Naive thymus-derived CD4-positive, alpha-beta T cell (primary cell): Measurements from ENCODE around the gene CRACR2B. TPM values are rescaled to one million over a fixed set of nuclear protein-coding genes. Genes with fewer than 3 reads are reported as not detected.
A peak's percentile ranks its signal among the peaks of the same experiment; 100 is the strongest.

ENCODE experiments used
- ATAC-seq: fragments of 150-1000 bp; cut with Tn5 transposase; 2 replicates; pipeline ENCODE4 v1.10.0; 2021; ENCODE audit warnings: mild to moderate bottlenecking, moderate library complexity
- CTCF ChIA-PET: fragments of 350-600 bp; sonication (Branson Sonifier 250); formaldehyde crosslinking; loops from one replicate; lab custom pipeline; 2021; ENCODE audit warnings: antibody characterized with exemption; lab: Charles Lee
- POLR2A ChIA-PET: fragments of 350-600 bp; sonication (Branson Sonifier 250); formaldehyde crosslinking; loops from one replicate; lab custom pipeline; 2021; ENCODE audit warnings: antibody characterized with exemption, inconsistent platforms; lab: Charles Lee
- DNase-seq, 9 donors: peaks; one replicate each; pipeline versions ENCODE4 v3.0.0 to v3.0.0-alpha.2; 2020 to 2022; ENCODE audit warnings: mixed read lengths in 1 of 9
- H3K27ac ChIP-seq: one replicate; pipeline ENCODE4 v1.7.0; 2013; ENCODE audit warnings: mild to moderate bottlenecking, low read depth, low read length, moderate library complexity
- H3K27me3 ChIP-seq, 2 donors: one replicate each; pipeline ENCODE4 v1.7.0; 2013; ENCODE audit warnings: low read length in 2 of 2, mild to moderate bottlenecking in 2 of 2, moderate library complexity in 2 of 2; ENCODE audit not compliant: control insufficient read depth in 2 of 2, insufficient read depth in 2 of 2
- H3K36me3 ChIP-seq, 3 experiments: 1 replicate in 2 of 3; 2 replicates in 1 of 3; pipeline ENCODE4 v1.7.0; 2013; ENCODE audit warnings: low read length in 3 of 3, mild to moderate bottlenecking in 3 of 3, moderate library complexity in 1 of 3; ENCODE audit not compliant: insufficient read depth in 3 of 3, control insufficient read depth in 2 of 3
- H3K4me1 ChIP-seq, 2 donors: one replicate each; pipeline ENCODE4 v1.7.0; 2013; ENCODE audit warnings: low read length in 2 of 2, mild to moderate bottlenecking in 2 of 2, moderate library complexity in 1 of 2; ENCODE audit not compliant: control insufficient read depth in 2 of 2, insufficient read depth in 2 of 2
- H3K4me3 ChIP-seq: 2 replicates; pipeline ENCODE4 v1.7.0; 2013; ENCODE audit warnings: mild to moderate bottlenecking, low read length
- H3K9me3 ChIP-seq, 3 experiments: 1 replicate in 2 of 3; 2 replicates in 1 of 3; pipeline ENCODE4 v1.7.0; 2013; ENCODE audit warnings: low read length in 3 of 3; ENCODE audit not compliant: control insufficient read depth in 2 of 3
- H3K27ac Mint-ChIP-seq, 9 donors: one replicate each; pipeline ENCODE4 v1.8.0; 2020 to 2022; ENCODE audit warnings: mixed read lengths in 9 of 9, mild to moderate bottlenecking in 8 of 9, moderate library complexity in 5 of 9, inconsistent platforms in 2 of 9
- H3K27me3 Mint-ChIP-seq, 5 donors: one replicate each; pipeline ENCODE4 v1.8.0; 2021 to 2022; ENCODE audit warnings: mixed read lengths in 5 of 5, mild to moderate bottlenecking in 1 of 5
- H3K36me3 Mint-ChIP-seq, 5 donors: one replicate each; pipeline ENCODE4 v1.8.0; 2020 to 2022; ENCODE audit warnings: mixed read lengths in 5 of 5, mild to moderate bottlenecking in 3 of 5, inconsistent platforms in 1 of 5
- H3K4me1 Mint-ChIP-seq, 7 donors: one replicate each; pipeline ENCODE4 v1.8.0; 2020 to 2022; ENCODE audit warnings: mixed read lengths in 7 of 7, mild to moderate bottlenecking in 3 of 7, inconsistent platforms in 1 of 7
- H3K4me3 Mint-ChIP-seq, 10 donors: one replicate each; pipeline ENCODE4 v1.8.0; 2020 to 2022; ENCODE audit warnings: mild to moderate bottlenecking in 10 of 10, mixed read lengths in 10 of 10, moderate library complexity in 6 of 10, inconsistent platforms in 2 of 10
- H3K9me3 Mint-ChIP-seq, 11 donors: one replicate each; pipeline ENCODE4 v1.8.0; 2020 to 2022; ENCODE audit warnings: mixed read lengths in 11 of 11, mild to moderate bottlenecking in 4 of 11, inconsistent platforms in 1 of 11, moderate library complexity in 1 of 11
- intact Hi-C, 2 donors: fragments of 100-400 bp; cut with micrococcal nuclease; formaldehyde crosslinking; loops; one replicate each; pipeline ENCODE4 v1.15.1; 2023
- polyA plus RNA-seq, 2 donors: library from polyadenylated mRNA; unstranded; fragments of 300-500 nt; fragmentation: Illumina TruSeq; gene quantifications; one replicate each; pipeline ENCODE4 v1.2.3, GENCODE V29; 2021
- total RNA-seq, 6 experiments: library from RNA in 5 of 6; stranded (reverse) in 5 of 6; gene quantifications; 1 replicate in 5 of 6; 2 replicates in 1 of 6; pipeline ENCODE4 v1.2.3 and lab custom pipeline; 2021 to 2026

CRACR2B gene
- total and polyA plus RNA-seq, 7 experiments from 2014 or later, result 0.62 to 3.9 (median 2.0) TPM; not detected in 3

DNA sequence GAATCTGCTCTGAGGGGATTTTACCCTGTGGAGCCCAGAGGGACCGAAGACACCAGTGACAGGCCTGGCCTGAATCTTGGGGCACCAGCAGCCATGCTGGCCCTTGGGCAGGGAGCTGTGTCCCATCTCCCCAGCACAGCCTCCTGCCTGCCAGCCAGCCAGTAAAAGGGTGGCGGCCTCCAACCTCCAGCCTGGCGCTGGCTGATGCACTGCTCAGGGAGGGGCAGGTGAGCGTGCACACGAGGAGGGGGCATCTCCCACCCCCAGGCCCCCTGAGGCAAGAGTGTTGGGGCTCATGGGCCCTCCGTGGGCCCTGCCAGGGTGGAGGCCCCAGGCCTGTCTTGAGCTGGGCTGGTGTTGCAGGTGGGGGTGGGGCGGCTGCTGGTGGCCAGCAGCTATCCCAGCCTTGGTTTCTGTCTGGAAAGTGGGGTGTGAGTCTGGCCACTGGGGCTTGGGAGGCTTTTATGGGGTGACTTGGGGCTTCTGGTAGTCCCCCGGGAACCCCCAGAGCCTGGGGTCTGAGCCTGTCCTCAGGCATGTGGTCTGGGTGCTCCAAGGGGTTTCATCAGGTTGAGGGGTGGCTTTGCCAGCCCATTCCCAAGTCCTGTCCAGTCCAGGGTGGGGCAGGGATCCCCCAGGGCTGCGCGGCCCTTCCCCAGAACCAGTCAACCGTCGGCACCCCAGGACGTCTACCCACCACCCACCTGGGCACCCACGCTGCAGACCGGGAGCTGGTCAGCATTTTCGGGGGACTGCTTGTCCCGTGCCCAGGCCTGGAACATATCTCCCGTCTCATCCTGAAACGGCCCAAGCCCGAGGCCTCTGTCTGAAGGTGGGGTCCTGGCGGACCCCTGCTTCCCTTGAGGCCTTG is 32.8 kb downstream of the CRACR2B start:
- H3K4me1 ChIP-seq, result no peaks in the 10 kb centered on the region
- Mint-ChIP-seq H3K4me1 (peaks cover 0 to 13% (median 0%) of the 10 kb centered on the region in 7 donors), H3K4me3 (no peak overlapping the region), H3K36me3 (no peaks in the 10 kb centered on the region), H3K27me3 (no peaks in the 10 kb centered on the region), H3K27ac (peak overlapping the region in 1 of 9 donors; percentile 21), H3K9me3 (no peaks in the 10 kb centered on the region)
- no peaks in the 10 kb centered on the region for H3K9me3 ChIP-seq
- intact Hi-C loops, result no loop called here
- ChIA-PET POLR2A (interaction anchor here (0.7 kb wide), 1 partner anchor 17 kb away, joined by 3 read pairs; the partner anchor contains the start of gene TSPAN4), CTCF (no interaction called here)
- no peak for DNase-seq
- no peaks in the 10 kb centered on the region for H3K27me3 ChIP-seq
- no peak overlapping the region for H3K4me3 ChIP-seq
- ATAC-seq, result no peak
- no peak overlapping the region for H3K27ac ChIP-seq
- H3K36me3 ChIP-seq, result no peaks in the 10 kb centered on the region

DNA sequence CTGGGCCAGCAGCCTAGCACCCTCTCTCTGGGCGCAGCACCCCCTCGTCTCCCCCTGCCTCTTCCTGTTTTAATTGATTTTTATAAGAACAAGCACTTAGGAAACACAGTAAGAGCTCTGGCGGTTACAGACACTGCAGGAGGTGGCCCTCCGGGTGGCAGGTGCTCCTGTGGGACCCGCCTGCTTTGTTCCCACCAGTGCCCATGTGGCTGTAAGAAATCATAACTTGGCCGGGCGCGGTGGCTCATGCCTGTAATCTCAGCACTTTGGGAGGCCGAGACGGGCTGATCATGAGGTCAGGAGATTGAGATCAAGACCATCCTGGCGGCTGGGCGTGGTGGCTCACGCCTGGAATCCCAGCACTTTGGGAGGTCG is 33.4 kb downstream of the CRACR2B start:
- Histone ChIP-seq H3K27ac (no peak overlapping the region), H3K4me3 (no peak overlapping the region), H3K4me1 (no peaks in the 10 kb centered on the region), H3K27me3 (no peaks in the 10 kb centered on the region), H3K36me3 (no peaks in the 10 kb centered on the region), H3K9me3 (no peaks in the 10 kb centered on the region)
- peak overlapping the region in 1 of 9 donors; percentile 21 for H3K27ac Mint-ChIP-seq
- no peaks in the 10 kb centered on the region for H3K36me3 Mint-ChIP-seq
- H3K27me3 Mint-ChIP-seq, result no peaks in the 10 kb centered on the region
- ChIA-PET POLR2A (no interaction called here), CTCF (no interaction called here)
- ATAC-seq (no peak), DNase-seq (no peak)
- no peak overlapping the region for H3K4me3 Mint-ChIP-seq
- intact Hi-C loops, result no loop called here
- peaks cover 0 to 13% (median 0%) of the 10 kb centered on the region in 7 donors for H3K4me1 Mint-ChIP-seq
- no peaks in the 10 kb centered on the region for H3K9me3 Mint-ChIP-seq

DNA sequence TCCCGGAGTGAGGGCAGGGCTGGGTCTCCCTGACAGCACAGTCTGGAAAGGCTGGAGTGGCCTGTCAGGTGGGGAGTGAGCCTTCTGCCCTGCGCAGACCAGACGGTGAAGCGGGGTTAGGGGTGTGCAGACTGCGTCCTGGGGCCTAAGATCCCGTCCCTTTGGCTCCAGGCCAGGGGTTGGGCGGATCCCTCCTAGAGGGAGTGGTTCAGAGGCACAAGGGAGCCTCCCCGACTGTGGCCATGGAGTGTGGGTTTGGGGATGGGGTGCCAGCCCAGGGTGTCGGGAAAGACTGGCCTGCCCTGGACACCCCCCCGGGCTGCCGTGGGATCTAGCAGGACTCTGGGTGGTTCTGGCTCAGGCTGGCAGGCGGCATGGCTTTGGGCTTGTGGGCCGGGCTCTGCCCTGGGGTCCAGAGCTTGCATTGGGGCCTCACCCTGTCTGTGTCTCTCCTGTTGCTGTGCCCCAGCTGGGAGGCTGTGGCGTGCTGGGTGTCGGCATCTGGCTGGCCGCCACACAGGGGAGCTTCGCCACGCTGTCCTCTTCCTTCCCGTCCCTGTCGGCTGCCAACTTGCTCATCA is 34.5 kb downstream of the CRACR2B start:
- CTCF ChIA-PET, result no interaction called here
- Mint-ChIP-seq H3K27ac (peak overlapping the region in 1 of 9 donors; percentile 6), H3K36me3 (no peaks in the 10 kb centered on the region), H3K4me1 (peaks cover 0 to 8% (median 0%) of the 10 kb centered on the region in 7 donors), H3K4me3 (no peak overlapping the region), H3K27me3 (no peaks in the 10 kb centered on the region), H3K9me3 (no peaks in the 10 kb centered on the region)
- no peaks in the 10 kb centered on the region for H3K36me3 ChIP-seq
- POLR2A ChIA-PET, result no interaction called here
- no peak overlapping the region for H3K4me3 ChIP-seq
- no peaks in the 10 kb centered on the region for H3K4me1 ChIP-seq
- no peaks in the 10 kb centered on the region for H3K27me3 ChIP-seq
- no peak overlapping the region for H3K27ac ChIP-seq
- intact Hi-C loops, result no loop called here
- DNase-seq (no peak), ATAC-seq (no peak)
- H3K9me3 ChIP-seq, result no peaks in the 10 kb centered on the region

DNA sequence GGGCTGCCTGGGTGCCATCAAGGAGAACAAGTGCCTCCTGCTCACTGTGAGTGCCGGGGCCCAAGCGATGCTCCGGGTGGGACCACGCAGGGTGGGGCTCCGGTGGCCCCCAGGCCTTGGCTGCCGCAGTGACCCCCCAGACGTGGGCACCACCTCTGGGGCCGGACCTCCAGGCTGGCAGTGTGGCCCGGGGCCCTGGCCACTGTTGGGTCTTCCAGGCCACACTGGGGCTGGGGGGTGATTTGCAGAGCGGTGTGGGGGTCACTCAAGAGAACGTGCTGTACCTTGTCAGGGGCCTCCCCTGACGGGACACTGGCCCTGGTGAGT is 34.9 kb downstream of the CRACR2B start:
- Mint-ChIP-seq H3K27me3 (no peaks in the 10 kb centered on the region), H3K27ac (no peak overlapping the region), H3K4me3 (no peak overlapping the region), H3K9me3 (no peaks in the 10 kb centered on the region), H3K4me1 (peaks cover 0 to 8% (median 0%) of the 10 kb centered on the region in 7 donors), H3K36me3 (no peaks in the 10 kb centered on the region)
- no peaks in the 10 kb centered on the region for H3K9me3 ChIP-seq
- no peak overlapping the region for H3K4me3 ChIP-seq
- intact Hi-C loops, result no loop called here
- H3K27me3 ChIP-seq, result no peaks in the 10 kb centered on the region
- H3K27ac ChIP-seq, result no peak overlapping the region
- ChIA-PET CTCF (no interaction called here), POLR2A (no interaction called here)
- ATAC-seq, result no peak
- H3K4me1 ChIP-seq, result no peaks in the 10 kb centered on the region
- DNase-seq, result no peak
- H3K36me3 ChIP-seq, result no peaks in the 10 kb centered on the region

DNA sequence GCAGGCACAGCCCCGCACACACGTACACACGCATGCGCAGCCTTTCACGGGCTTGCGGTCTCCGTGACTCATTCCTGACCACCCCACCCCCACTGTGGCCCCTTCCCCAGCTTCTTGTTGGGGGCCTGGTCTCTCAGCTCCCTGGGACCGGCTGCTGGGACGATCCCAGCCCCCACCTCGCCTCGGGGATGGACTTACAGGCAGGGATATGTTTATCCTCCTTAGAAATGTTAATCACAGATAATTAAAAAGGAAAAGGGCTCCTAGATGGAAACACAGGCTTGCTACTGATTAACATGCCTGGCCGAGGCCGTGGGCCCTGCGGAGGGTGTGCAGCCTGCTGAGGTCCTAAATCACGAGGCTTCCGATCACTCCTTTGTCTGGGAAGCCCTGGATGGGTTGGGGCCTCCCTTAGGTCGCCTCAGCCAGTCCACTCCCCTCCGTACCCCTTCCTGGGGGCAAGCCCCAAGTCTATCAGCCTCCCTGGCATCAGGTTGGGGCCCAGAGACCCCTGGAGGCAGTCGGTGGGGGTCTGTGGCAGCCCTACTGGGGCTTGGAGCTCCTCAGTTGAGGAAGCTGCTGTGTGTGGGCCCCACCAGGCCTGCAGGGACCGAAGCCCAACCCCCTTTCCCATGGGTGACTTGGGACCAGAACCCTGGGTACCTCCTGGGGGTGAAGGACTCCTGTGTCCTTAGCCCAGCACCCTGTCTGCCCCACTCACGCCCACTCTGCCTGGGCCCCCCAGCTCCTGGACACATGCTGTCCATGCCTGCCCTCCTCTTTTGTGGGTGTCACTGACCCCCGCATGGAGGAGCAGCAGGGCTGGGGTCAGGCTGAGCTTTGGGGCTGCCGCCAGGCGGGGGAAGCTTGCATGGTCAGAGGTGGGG is 35.5 kb downstream of the CRACR2B start:
- Mint-ChIP-seq H3K27ac (no peak overlapping the region), H3K27me3 (no peaks in the 10 kb centered on the region), H3K4me3 (no peak overlapping the region), H3K36me3 (no peaks in the 10 kb centered on the region), H3K9me3 (no peaks in the 10 kb centered on the region), H3K4me1 (peaks cover 0 to 8% (median 0%) of the 10 kb centered on the region in 7 donors)
- ChIA-PET CTCF (no interaction called here), POLR2A (no interaction called here)
- H3K27me3 ChIP-seq, result no peaks in the 10 kb centered on the region
- H3K36me3 ChIP-seq, result no peaks in the 10 kb centered on the region
- no peak overlapping the region for H3K27ac ChIP-seq
- DNase-seq (no peak), ATAC-seq (no peak)
- intact Hi-C loops, result no loop called here
- no peaks in the 10 kb centered on the region for H3K4me1 ChIP-seq
- H3K4me3 ChIP-seq, result no peak overlapping the region
- H3K9me3 ChIP-seq, result no peaks in the 10 kb centered on the region

DNA sequence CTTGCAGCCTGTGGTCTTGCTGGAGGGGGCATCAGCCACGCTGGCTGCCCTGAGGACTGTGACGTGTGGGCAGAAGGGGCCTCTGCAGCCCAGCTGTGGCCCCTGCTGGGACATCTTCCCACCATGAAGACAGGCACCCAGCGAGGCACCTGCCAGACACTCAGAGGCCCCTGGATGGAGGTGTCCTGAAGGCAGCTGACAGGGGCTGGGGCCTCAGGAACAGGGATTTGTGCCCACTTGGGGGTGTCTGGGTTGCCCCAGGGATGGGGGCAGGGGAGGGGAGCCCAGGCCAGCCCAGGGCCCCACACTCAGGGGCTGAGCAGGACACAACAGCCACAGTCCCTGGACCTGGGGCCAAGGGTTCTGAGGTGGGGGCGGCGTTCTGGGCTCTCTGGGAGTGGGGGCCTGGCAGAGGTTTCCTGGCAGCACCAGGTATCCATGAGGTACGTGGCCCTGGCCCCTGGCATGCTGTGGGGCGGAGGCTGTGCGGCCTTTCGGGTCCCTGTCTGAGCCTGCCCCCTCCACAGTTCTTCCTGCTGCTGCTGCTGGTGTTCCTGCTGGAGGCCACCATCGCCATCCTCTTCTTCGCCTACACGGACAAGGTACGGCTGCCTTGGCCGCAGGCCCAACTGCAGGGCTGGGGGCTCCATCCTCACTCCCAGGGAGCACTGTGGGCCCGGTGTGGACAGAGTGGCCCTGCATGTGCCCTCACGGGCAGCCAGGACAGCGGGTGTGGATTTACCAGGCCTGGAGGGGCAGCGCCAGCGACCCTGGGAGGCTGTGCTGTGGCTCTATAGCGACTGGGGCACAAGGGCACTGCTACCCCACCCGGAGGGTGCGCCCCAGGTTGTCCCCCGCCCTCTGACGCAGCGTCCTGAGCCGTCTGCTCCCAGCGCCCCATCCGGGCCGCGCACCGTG is 36.5 kb downstream of the CRACR2B start:
- intact Hi-C loops, result no loop called here
- Mint-ChIP-seq H3K9me3 (no peaks in the 10 kb centered on the region), H3K27ac (no peak overlapping the region), H3K36me3 (no peaks in the 10 kb centered on the region), H3K4me3 (no peak overlapping the region), H3K4me1 (peaks cover 0 to 8% (median 0%) of the 10 kb centered on the region in 7 donors), H3K27me3 (no peaks in the 10 kb centered on the region)
- no peak for ATAC-seq
- Histone ChIP-seq H3K4me3 (no peak overlapping the region), H3K27ac (no peak overlapping the region), H3K36me3 (peaks cover 0 to 6% (median 0%) of the 10 kb centered on the region in 3 experiments), H3K27me3 (no peaks in the 10 kb centered on the region), H3K9me3 (no peaks in the 10 kb centered on the region), H3K4me1 (no peaks in the 10 kb centered on the region)
- DNase-seq, result no peak
- POLR2A ChIA-PET, result interaction anchor here (0.5 kb wide), 1 partner anchor 1361 kb away, joined by 3 read pairs; no protein-coding TSS in a partner anchor
- CTCF ChIA-PET, result no interaction called here
